Neutrophil (primary cell): ENCODE results near the gene DNAAF5.

Experiments used
- H3K27ac ChIP-seq: fragments of 200-600 bp; sonication (generic); 2 replicates; pipeline ENCODE4 v1.5.1; 2016; ENCODE audit warnings: mild to moderate bottlenecking, moderate library complexity
- H3K27me3 ChIP-seq: fragments of 200-600 bp; sonication (generic); 2 replicates; pipeline ENCODE4 v1.6.0; 2016; ENCODE audit warnings: mild to moderate bottlenecking
- H3K36me3 ChIP-seq: fragments of 200-600 bp; sonication (generic); 2 replicates; pipeline ENCODE4 v1.5.1; 2017
- H3K4me1 ChIP-seq, 2 experiments: fragments of 200-600 bp in 1 of 2; sonication (generic) in 1 of 2; 1 replicate in 1 of 2; 2 replicates in 1 of 2; pipeline versions ENCODE4 v1.5.1 to v1.6.1; 2013 to 2016; ENCODE audit warnings: low read depth in 1 of 2, low read length in 1 of 2, mild to moderate bottlenecking in 1 of 2, moderate library complexity in 1 of 2; ENCODE audit not compliant: control insufficient read depth in 1 of 2, insufficient read depth in 1 of 2
- H3K4me3 ChIP-seq, 2 experiments: fragments of 200-600 bp in 1 of 2; sonication (generic) in 1 of 2; 1 replicate in 1 of 2; 2 replicates in 1 of 2; pipeline ENCODE4 v1.5.1; 2013 to 2016; ENCODE audit warnings: low read depth in 1 of 2, low read length in 1 of 2, mild to moderate bottlenecking in 1 of 2, moderate library complexity in 1 of 2
- H3K9me3 ChIP-seq: fragments of 200-600 bp; sonication (generic); 2 replicates; pipeline ENCODE4 v1.5.1; 2016
- CTCF ChIP-seq: fragments of 200-600 bp; sonication (generic); IDR thresholded peaks from 2 replicates; pipeline ENCODE4 v1.5.1; 2016; ENCODE audit warnings: antibody characterized with exemption

The DNAAF5 gene

GRCh38 chr7:774161-775109 lies 47.9 kb downstream of the DNAAF5 start:
- Histone ChIP-seq H3K27me3 (no peaks in the 10 kb centered on the region), H3K27ac (no peak overlapping the region), H3K4me3 (no peak overlapping the region), H3K36me3 (peaks cover 3% of the 10 kb centered on the region), H3K9me3 (no peaks in the 10 kb centered on the region), H3K4me1 (no peaks in the 10 kb centered on the region)
- TF ChIP-seq CTCF = peak; percentile 16

- no peak for TF ChIP-seq CTCF
- H3K27ac ChIP-seq = no peak overlapping the region
- no peak overlapping the region for H3K4me3 ChIP-seq
- peaks cover 3% of the 10 kb centered on the region for H3K36me3 ChIP-seq
- H3K4me1 ChIP-seq = no peaks in the 10 kb centered on the region
- H3K9me3 ChIP-seq = no peaks in the 10 kb centered on the region
- H3K27me3 ChIP-seq = no peaks in the 10 kb centered on the region
These were observed 49.9 kb downstream of the DNAAF5 start for GRCh38 chr7:776381-776780.

GRCh38 chr7:776992-777727 lies 50.7 kb downstream of the DNAAF5 start:
- Histone ChIP-seq H3K27ac (no peak overlapping the region), H3K9me3 (no peaks in the 10 kb centered on the region), H3K4me1 (no peaks in the 10 kb centered on the region), H3K27me3 (no peaks in the 10 kb centered on the region), H3K4me3 (no peak overlapping the region), H3K36me3 (peaks cover 3% of the 10 kb centered on the region)
- TF ChIP-seq CTCF = no peak

GRCh38 chr7:777728-778078 lies 51.2 kb downstream of the DNAAF5 start:
- Histone ChIP-seq H3K4me1 (no peaks in the 10 kb centered on the region), H3K9me3 (no peaks in the 10 kb centered on the region), H3K4me3 (no peak overlapping the region), H3K27ac (no peak overlapping the region), H3K27me3 (no peaks in the 10 kb centered on the region), H3K36me3 (peaks cover 4% of the 10 kb centered on the region)
- no peak for TF ChIP-seq CTCF

GRCh38 chr7:778271-778967 lies 51.9 kb downstream of the DNAAF5 start:
- no peak for TF ChIP-seq CTCF
- H3K27me3 ChIP-seq = no peaks in the 10 kb centered on the region
- H3K4me3 ChIP-seq = no peak overlapping the region
- no peaks in the 10 kb centered on the region for H3K9me3 ChIP-seq
- H3K27ac ChIP-seq = no peak overlapping the region
- no peaks in the 10 kb centered on the region for H3K4me1 ChIP-seq
- peaks cover 10% of the 10 kb centered on the region for H3K36me3 ChIP-seq
